Mesothelial cell of epicardium (in vitro differentiated cells): ENCODE results near the gene PHLDA2. TPM values are rescaled to one million over a fixed set of nuclear protein-coding genes. Genes with fewer than 3 reads are reported as not detected.

Experiments
- DNase-seq, 2 experiments: peaks; one replicate each; pipeline ENCODE4 v3.0.0; 2021; ENCODE audit warnings: low spot score in 2 of 2; ENCODE audit not compliant: unreplicated experiment in 2 of 2
- H3K27ac Mint-ChIP-seq: 2 replicates; pipeline ENCODE4 v1.8.0; 2021; ENCODE audit warnings: mixed read lengths
- H3K27me3 Mint-ChIP-seq: 2 replicates; pipeline ENCODE4 v1.8.0; 2021; ENCODE audit warnings: low read depth, mixed read lengths
- H3K36me3 Mint-ChIP-seq: 2 replicates; pipeline ENCODE4 v1.8.0; 2021; ENCODE audit warnings: mixed read lengths
- H3K4me1 Mint-ChIP-seq: 2 replicates; pipeline ENCODE4 v1.8.0; 2021; ENCODE audit warnings: mixed read lengths
- H3K4me3 Mint-ChIP-seq: 2 replicates; pipeline ENCODE4 v1.8.0; 2021; ENCODE audit warnings: mild to moderate bottlenecking, moderate library complexity, mixed read lengths
- H3K9me3 Mint-ChIP-seq: 2 replicates; pipeline ENCODE4 v1.8.0; 2021; ENCODE audit warnings: mixed read lengths
- total RNA-seq: library from RNA; stranded (reverse); gene quantifications from 3 replicates; pipeline ENCODE4 v1.2.1, GENCODE V29; 2021
- TF ChIP-seq, protein P1 (sequence below): fragments of 200-600 bp; sonication (generic); IDR thresholded peaks from one replicate; pipeline ENCODE4 v1.5.0; 2021; ENCODE audit warnings: antibody characterized with exemption; ENCODE audit not compliant: unreplicated experiment

The PHLDA2 gene
- total RNA-seq, 1 donor from 2014 or later = 1.9 TPM

GRCh38 chr11:2960139-2960538 lies 30.9 kb upstream of the PHLDA2 start:
- Mint-ChIP-seq H3K27me3 (no peaks in the 10 kb centered on the region), H3K27ac (no peak overlapping the region), H3K4me3 (no peak overlapping the region), H3K9me3 (no peaks in the 10 kb centered on the region), H3K36me3 (peaks cover 59% of the 10 kb centered on the region), H3K4me1 (no peaks in the 10 kb centered on the region)
- DNase-seq = no peak
- TF ChIP-seq, protein P1, sequence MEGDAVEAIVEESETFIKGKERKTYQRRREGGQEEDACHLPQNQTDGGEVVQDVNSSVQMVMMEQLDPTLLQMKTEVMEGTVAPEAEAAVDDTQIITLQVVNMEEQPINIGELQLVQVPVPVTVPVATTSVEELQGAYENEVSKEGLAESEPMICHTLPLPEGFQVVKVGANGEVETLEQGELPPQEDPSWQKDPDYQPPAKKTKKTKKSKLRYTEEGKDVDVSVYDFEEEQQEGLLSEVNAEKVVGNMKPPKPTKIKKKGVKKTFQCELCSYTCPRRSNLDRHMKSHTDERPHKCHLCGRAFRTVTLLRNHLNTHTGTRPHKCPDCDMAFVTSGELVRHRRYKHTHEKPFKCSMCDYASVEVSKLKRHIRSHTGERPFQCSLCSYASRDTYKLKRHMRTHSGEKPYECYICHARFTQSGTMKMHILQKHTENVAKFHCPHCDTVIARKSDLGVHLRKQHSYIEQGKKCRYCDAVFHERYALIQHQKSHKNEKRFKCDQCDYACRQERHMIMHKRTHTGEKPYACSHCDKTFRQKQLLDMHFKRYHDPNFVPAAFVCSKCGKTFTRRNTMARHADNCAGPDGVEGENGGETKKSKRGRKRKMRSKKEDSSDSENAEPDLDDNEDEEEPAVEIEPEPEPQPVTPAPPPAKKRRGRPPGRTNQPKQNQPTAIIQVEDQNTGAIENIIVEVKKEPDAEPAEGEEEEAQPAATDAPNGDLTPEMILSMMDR = no peak

DNA sequence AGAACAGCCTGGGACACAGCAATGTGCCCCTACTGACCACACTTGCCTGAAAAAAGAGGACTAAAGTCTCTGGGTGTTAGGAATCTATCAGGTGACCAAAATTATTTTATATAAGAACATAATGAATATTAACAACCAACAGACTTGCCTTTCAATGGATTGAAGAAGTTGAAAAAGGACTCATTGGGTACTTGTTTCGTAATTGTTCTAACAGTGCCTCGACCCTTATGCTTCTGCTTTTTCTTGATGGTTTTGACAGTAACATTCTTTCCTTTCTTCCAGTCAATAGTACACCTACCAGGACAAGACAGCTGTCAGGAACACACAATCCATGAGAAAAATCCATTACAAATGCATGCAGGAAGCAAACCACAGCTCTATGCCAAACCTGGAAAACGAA lies 29.0 kb upstream of the PHLDA2 start:
- Mint-ChIP-seq H3K4me1 (no peaks in the 10 kb centered on the region), H3K36me3 (peaks cover 62% of the 10 kb centered on the region), H3K9me3 (no peaks in the 10 kb centered on the region), H3K27ac (no peak overlapping the region), H3K27me3 (no peaks in the 10 kb centered on the region), H3K4me3 (no peak overlapping the region)
- TF ChIP-seq, protein P1 = no peak
- DNase-seq = no peak

DNA sequence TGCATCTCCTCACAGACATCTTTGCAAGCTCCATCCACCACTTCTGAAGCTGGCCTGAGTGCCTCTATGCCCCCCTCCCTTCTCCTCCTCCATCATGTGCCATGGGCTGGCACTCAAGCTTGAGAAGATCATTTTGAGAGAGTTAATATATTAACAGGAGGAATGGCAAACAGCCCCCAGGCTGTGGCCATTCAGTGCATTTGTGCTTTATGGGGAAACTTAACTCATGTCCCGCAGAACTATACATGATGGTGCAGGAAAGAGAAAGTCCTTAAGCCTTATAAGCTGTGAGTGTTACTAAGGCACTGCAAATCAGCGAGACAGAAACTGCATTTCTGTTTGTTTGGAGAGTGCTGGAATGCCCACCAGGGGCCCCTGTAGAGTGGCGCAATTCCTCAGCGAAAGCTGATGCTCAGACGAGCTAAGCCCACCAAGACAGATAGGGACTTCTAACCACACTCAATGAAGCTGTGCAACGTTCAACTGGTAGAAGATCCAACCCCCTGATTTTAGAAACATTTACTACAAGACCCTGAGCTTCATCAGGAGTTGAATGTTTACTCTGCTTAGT lies 26.8 kb upstream of the PHLDA2 start:
- TF ChIP-seq, protein P1 = no peak
- no peaks in the 10 kb centered on the region for H3K4me1 Mint-ChIP-seq
- H3K27ac Mint-ChIP-seq = no peak overlapping the region
- no peaks in the 10 kb centered on the region for H3K27me3 Mint-ChIP-seq
- H3K9me3 Mint-ChIP-seq = no peaks in the 10 kb centered on the region
- no peak for DNase-seq
- peaks cover 59% of the 10 kb centered on the region for H3K36me3 Mint-ChIP-seq
- no peak overlapping the region for H3K4me3 Mint-ChIP-seq

DNA sequence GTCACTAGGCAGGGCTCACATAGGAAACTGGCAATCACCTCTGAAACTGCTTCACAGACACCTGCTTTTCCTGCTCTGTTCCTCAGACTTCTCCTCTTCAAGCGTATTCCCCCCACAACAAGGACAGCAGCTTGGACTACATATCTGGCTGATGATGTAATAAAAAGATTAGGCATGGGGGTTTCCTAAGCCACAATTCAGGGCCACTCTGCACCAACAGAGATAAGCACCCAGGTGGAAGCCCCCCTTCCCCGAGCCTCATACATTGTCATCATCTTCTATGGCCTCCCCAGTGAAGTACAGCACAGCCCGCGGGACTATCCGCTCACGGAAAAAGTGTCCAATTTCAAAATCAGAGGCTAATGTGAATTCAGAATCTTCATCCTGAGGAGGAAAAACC lies 25.0 kb upstream of the PHLDA2 start:
- no peaks in the 10 kb centered on the region for H3K4me1 Mint-ChIP-seq
- no peaks in the 10 kb centered on the region for H3K9me3 Mint-ChIP-seq
- TF ChIP-seq, protein P1 = no peak
- H3K36me3 Mint-ChIP-seq = peaks cover 53% of the 10 kb centered on the region
- no peak for DNase-seq
- peak overlapping the region; percentile 47 for H3K27ac Mint-ChIP-seq
- no peaks in the 10 kb centered on the region for H3K27me3 Mint-ChIP-seq
- H3K4me3 Mint-ChIP-seq = no peak overlapping the region

DNA sequence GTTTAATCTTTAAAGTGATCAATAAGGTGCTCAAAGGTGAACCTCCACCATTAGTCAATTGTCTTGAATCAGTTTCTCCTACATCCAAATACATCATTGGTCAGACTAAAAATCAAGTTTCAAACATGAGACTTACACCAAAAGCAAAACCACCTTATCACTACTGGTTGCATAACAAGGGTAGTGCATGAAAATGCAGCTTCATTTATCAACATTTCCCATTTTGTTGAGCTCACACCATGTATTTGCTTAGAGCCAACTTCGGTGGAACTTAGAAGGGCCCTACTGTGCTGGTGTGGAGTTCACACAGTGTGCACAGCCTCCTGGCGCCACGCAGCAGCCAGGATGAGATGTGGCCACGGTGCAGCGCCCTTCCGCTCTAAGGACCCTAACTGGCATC lies 23.1 kb upstream of the PHLDA2 start:
- H3K27ac Mint-ChIP-seq = no peak overlapping the region
- H3K36me3 Mint-ChIP-seq = peaks cover 55% of the 10 kb centered on the region

More for the DNA sequence above, 23.1 kb upstream of the PHLDA2 start:
- H3K27me3 Mint-ChIP-seq = no peaks in the 10 kb centered on the region
- TF ChIP-seq, protein P1 = no peak
- no peak for DNase-seq
- no peak overlapping the region for H3K4me3 Mint-ChIP-seq
- no peaks in the 10 kb centered on the region for H3K9me3 Mint-ChIP-seq
- no peaks in the 10 kb centered on the region for H3K4me1 Mint-ChIP-seq
